HG02884 (cell line): ENCODE data around the gene BRF1.

Experiments used
- ATAC-seq: cut with Tn5 transposase; IDR thresholded peaks from one replicate; pipeline ENCODE4 v1.9.1; 2021; ENCODE audit warnings: mild to moderate bottlenecking, moderate library complexity; ENCODE audit not compliant: unreplicated experiment

The BRF1 gene

GRCh38 chr14:105244334-105244733, 56.5 kb downstream of the BRF1 start:
- no peak for ATAC-seq

- ATAC-seq = no peak
Observed at GRCh38 chr14:105241641-105242040, 59.2 kb downstream of the BRF1 start.

GRCh38 chr14:105240811-105241576, 59.8 kb downstream of the BRF1 start:
- ATAC-seq = no peak

GRCh38 chr14:105229099-105229655, 71.6 kb downstream of the BRF1 start:
- no peak for ATAC-seq

- ATAC-seq = no peak
Observed at GRCh38 chr14:105228562-105228961, 72.2 kb downstream of the BRF1 start.

GRCh38 chr14:105227346-105227745, 73.5 kb downstream of the BRF1 start:
- no peak for ATAC-seq

GRCh38 chr14:105226198-105226597, 74.6 kb downstream of the BRF1 start:
- ATAC-seq = no peak

- ATAC-seq = no peak
Observed at GRCh38 chr14:105224845-105225570, 75.8 kb downstream of the BRF1 start.

GRCh38 chr14:105223770-105224544, 76.8 kb downstream of the BRF1 start:
- ATAC-seq = no peak

- ATAC-seq = no peak
Observed at GRCh38 chr14:105223260-105223659, 77.5 kb downstream of the BRF1 start.

GRCh38 chr14:105221598-105222178, 79.1 kb downstream of the BRF1 start:
- no peak for ATAC-seq

GRCh38 chr14:105220699-105221597, 79.9 kb downstream of the BRF1 start:
- ATAC-seq = no peak

- no peak for ATAC-seq
Observed at GRCh38 chr14:105219753-105220152, 81.0 kb downstream of the BRF1 start.

GRCh38 chr14:105219043-105219612, 81.7 kb downstream of the BRF1 start:
- ATAC-seq = no peak

GRCh38 chr14:105218611-105219010, 82.2 kb downstream of the BRF1 start:
- no peak for ATAC-seq

- no peak for ATAC-seq
Observed at GRCh38 chr14:105217774-105218173, 83.0 kb downstream of the BRF1 start.

- ATAC-seq = no peak
Observed at GRCh38 chr14:105216490-105217247, 84.1 kb downstream of the BRF1 start.

- no peak for ATAC-seq
Observed at GRCh38 chr14:105215602-105216001, 85.2 kb downstream of the BRF1 start.
